HAP-1 (cell line): ENCODE data around the gene TSPOAP1.
A peak's percentile ranks its signal among the peaks of the same experiment; 100 is the strongest.

Source experiments
- DNase-seq, 2 experiments: peaks; one replicate each; pipeline ENCODE4 v3.0.0-alpha.2; 2016 to 2020; ENCODE audit warnings: low spot score in 2 of 2
- H3K27me3 ChIP-seq: fragments of 250-450 bp; sonication (Bioruptor Pico); 2 replicates; pipeline ENCODE4 v1.5.1; 2020; ENCODE audit warnings: low read depth, mild to moderate bottlenecking, moderate library complexity
- H3K36me3 ChIP-seq: fragments of 250-450 bp; sonication (Bioruptor Pico); replicated peaks from 2 replicates; pipeline ENCODE4 v1.5.1; 2020; ENCODE audit warnings: mild to moderate bottlenecking
- H3K4me1 ChIP-seq: fragments of 250-450 bp; sonication (Bioruptor Pico); 2 replicates; pipeline ENCODE4 v1.5.1; 2020; ENCODE audit warnings: mild to moderate bottlenecking
- H3K4me3 ChIP-seq: fragments of 250-450 bp; sonication (Bioruptor Pico); 2 replicates; pipeline ENCODE4 v1.5.1; 2020; ENCODE audit warnings: mild to moderate bottlenecking, moderate library complexity
- H3K9me3 ChIP-seq: fragments of 250-450 bp; sonication (Bioruptor Pico); 2 replicates; pipeline ENCODE4 v1.5.1; 2020; ENCODE audit warnings: mild to moderate bottlenecking, moderate library complexity
- in situ Hi-C: fragments of 300-500 bp; cut with MboI; formaldehyde crosslinking; loops from 3 replicates; pipeline ENCODE4 v1.14.3; 2020; ENCODE audit warnings: low sequenced_read_pairs, inconsistent platforms, mixed read lengths

Gene TSPOAP1

GRCh38 chr17:58316260-58316960 lies 12.2 kb downstream of the TSPOAP1 start:
- H3K4me1 ChIP-seq = no peaks in the 10 kb centered on the region
- no peaks in the 10 kb centered on the region for H3K36me3 ChIP-seq
- no peak for DNase-seq
- in situ Hi-C loops = loop anchor here (5.0 kb wide), 1 partner anchor 131 kb away; no protein-coding TSS in a partner anchor
- no peaks in the 10 kb centered on the region for H3K27me3 ChIP-seq
- no peaks in the 10 kb centered on the region for H3K9me3 ChIP-seq
- H3K4me3 ChIP-seq = no peak overlapping the region

- Histone ChIP-seq H3K27me3 (no peaks in the 10 kb centered on the region), H3K9me3 (no peaks in the 10 kb centered on the region), H3K36me3 (no peaks in the 10 kb centered on the region), H3K4me1 (no peaks in the 10 kb centered on the region), H3K4me3 (no peak overlapping the region)
- no peak for DNase-seq
- in situ Hi-C loops = loop anchor here (5.0 kb wide), 1 partner anchor 132 kb away; no protein-coding TSS in a partner anchor
Observed at GRCh38 chr17:58315750-58316149, 12.8 kb downstream of the TSPOAP1 start.

- H3K4me1 ChIP-seq = no peaks in the 10 kb centered on the region
- no peak overlapping the region for H3K4me3 ChIP-seq
- no peaks in the 10 kb centered on the region for H3K27me3 ChIP-seq
- H3K36me3 ChIP-seq = no peaks in the 10 kb centered on the region
- in situ Hi-C loops = loop anchor here (5.0 kb wide), 1 partner anchor 132 kb away; no protein-coding TSS in a partner anchor
- DNase-seq = no peak
- H3K9me3 ChIP-seq = no peaks in the 10 kb centered on the region
Observed at GRCh38 chr17:58315281-58315711, 13.3 kb downstream of the TSPOAP1 start.

GRCh38 chr17:58314706-58315015 lies 13.9 kb downstream of the TSPOAP1 start:
- in situ Hi-C loops = loop anchor here (5.0 kb wide), 1 partner anchor 133 kb away; no protein-coding TSS in a partner anchor

GRCh38 chr17:58313815-58314705 lies 14.5 kb downstream of the TSPOAP1 start:
- Histone ChIP-seq H3K4me1 (no peaks in the 10 kb centered on the region), H3K9me3 (no peaks in the 10 kb centered on the region), H3K4me3 (no peak overlapping the region), H3K36me3 (no peaks in the 10 kb centered on the region), H3K27me3 (no peaks in the 10 kb centered on the region)
- in situ Hi-C loops = no loop called here
- no peak for DNase-seq

More at GRCh38 chr17:58314706-58315015, 13.9 kb downstream of the TSPOAP1 start:
- Histone ChIP-seq H3K9me3 (no peaks in the 10 kb centered on the region), H3K4me3 (no peak overlapping the region), H3K27me3 (no peaks in the 10 kb centered on the region), H3K4me1 (no peaks in the 10 kb centered on the region), H3K36me3 (no peaks in the 10 kb centered on the region)
- no peak for DNase-seq

GRCh38 chr17:58312829-58313228 lies 15.8 kb downstream of the TSPOAP1 start:
- peak in 1 of 2 experiments; percentile 4 for DNase-seq
- Histone ChIP-seq H3K9me3 (no peaks in the 10 kb centered on the region), H3K27me3 (no peaks in the 10 kb centered on the region), H3K4me3 (no peak overlapping the region), H3K4me1 (no peaks in the 10 kb centered on the region), H3K36me3 (no peaks in the 10 kb centered on the region)
- in situ Hi-C loops = no loop called here

- H3K9me3 ChIP-seq = no peaks in the 10 kb centered on the region
- peak in 1 of 2 experiments; percentile 5 for DNase-seq
- in situ Hi-C loops = no loop called here
- no peaks in the 10 kb centered on the region for H3K36me3 ChIP-seq
- no peak overlapping the region for H3K4me3 ChIP-seq
- H3K27me3 ChIP-seq = no peaks in the 10 kb centered on the region
- H3K4me1 ChIP-seq = no peaks in the 10 kb centered on the region
Observed at GRCh38 chr17:58312021-58312630, 16.5 kb downstream of the TSPOAP1 start.

GRCh38 chr17:58311429-58311894 lies 17.1 kb downstream of the TSPOAP1 start:
- H3K9me3 ChIP-seq = no peaks in the 10 kb centered on the region
- peak in 1 of 2 experiments; percentile 1 for DNase-seq
- H3K27me3 ChIP-seq = no peaks in the 10 kb centered on the region
- no peak overlapping the region for H3K4me3 ChIP-seq
- no peaks in the 10 kb centered on the region for H3K4me1 ChIP-seq
- no peaks in the 10 kb centered on the region for H3K36me3 ChIP-seq
- in situ Hi-C loops = no loop called here

GRCh38 chr17:58310511-58311428 lies 17.8 kb downstream of the TSPOAP1 start:
- Histone ChIP-seq H3K4me3 (no peak overlapping the region), H3K36me3 (no peaks in the 10 kb centered on the region), H3K27me3 (no peaks in the 10 kb centered on the region), H3K4me1 (no peaks in the 10 kb centered on the region), H3K9me3 (no peaks in the 10 kb centered on the region)
- in situ Hi-C loops = no loop called here
- no peak for DNase-seq

GRCh38 chr17:58309918-58310259 lies 18.7 kb downstream of the TSPOAP1 start:
- no peaks in the 10 kb centered on the region for H3K4me1 ChIP-seq
- no peak overlapping the region for H3K4me3 ChIP-seq
- no peak for DNase-seq
- H3K36me3 ChIP-seq = no peaks in the 10 kb centered on the region
- H3K27me3 ChIP-seq = no peaks in the 10 kb centered on the region
- in situ Hi-C loops = no loop called here
- H3K9me3 ChIP-seq = no peaks in the 10 kb centered on the region

GRCh38 chr17:58308985-58309917 lies 19.3 kb downstream of the TSPOAP1 start:
- H3K27me3 ChIP-seq = no peaks in the 10 kb centered on the region
- no peak overlapping the region for H3K4me3 ChIP-seq
- in situ Hi-C loops = no loop called here
- DNase-seq = no peak
- no peaks in the 10 kb centered on the region for H3K36me3 ChIP-seq
- no peaks in the 10 kb centered on the region for H3K4me1 ChIP-seq
- no peaks in the 10 kb centered on the region for H3K9me3 ChIP-seq
